Pancreas (tissue), 10 donors: ENCODE results near the gene ZNF879. TPM values are rescaled to one million over a fixed set of nuclear protein-coding genes. Genes with fewer than 3 reads are reported as not detected.

Experiments used
- ATAC-seq, 4 donors: fragments of 200-7000 bp; cut with Tn5 transposase; one replicate each; pipeline versions ENCODE4 v1.8.0 to v1.9.1; 2020; ENCODE audit warnings: mild to moderate bottlenecking in 4 of 4, moderate library complexity in 4 of 4
- DNase-seq, 6 donors: peaks; one replicate each; pipeline ENCODE4 v3.0.0-alpha.2; 2020
- FAIRE-seq: peaks from 2 replicates; lab custom pipeline; 2012; peaks lifted over from hg19 to GRCh38; lab: Jason Lieb, UNC
- H3K27ac ChIP-seq, 4 donors: fragments of 200-600 bp; sonication (generic); 1 replicate in 3 of 4; 2 replicates in 1 of 4; pipeline versions ENCODE4 v1.5.0 to v1.8.0; 2020
- H3K27me3 ChIP-seq, 4 donors: fragments of 200-600 bp; one replicate each; pipeline ENCODE4 v1.8.0; 2021
- H3K36me3 ChIP-seq, 3 donors: fragments of 200-600 bp; sonication (generic) in 1 of 3; one replicate each; pipeline versions ENCODE4 v1.5.0 to v1.8.0; 2020 to 2021
- H3K4me1 ChIP-seq, 3 donors: fragments of 200-600 bp; one replicate each; pipeline ENCODE4 v1.8.0; 2021
- H3K4me3 ChIP-seq, 4 donors: fragments of 200-600 bp; sonication (generic) in 2 of 4; one replicate each; pipeline versions ENCODE4 v1.5.0 to v1.8.0; 2020 to 2021
- H3K9me3 ChIP-seq, 4 donors: fragments of 200-600 bp; one replicate each; pipeline ENCODE4 v1.8.0; 2021
- CTCF ChIP-seq, 4 donors: fragments of 200-600 bp; sonication (generic) in 3 of 4; IDR thresholded peaks; one replicate each; pipeline versions ENCODE4 v1.5.0 to v1.8.0; 2021; ENCODE audit warnings: antibody characterized with exemption in 4 of 4
- WGBS, 2 donors: extraction: QIAGEN DNeasy Blood & Tissue Kit; methylation state at CpG; one replicate each; pipeline ENCODE4 v1.1.7; 2013; 5-methylcytosine and 5-hydroxymethylcytosine counted together
- intact Hi-C, 3 donors: fragments of 100-400 bp; cut with DNase I; formaldehyde crosslinking; loops; one replicate each; pipeline versions ENCODE4 v1.11.1 to v1.14.2; 2022
- polyA plus RNA-seq, 2 donors: library from polyadenylated mRNA; stranded (reverse); fragments of 200-250 nt; gene quantifications; one replicate each; pipeline ENCODE4 v1.2.3, GENCODE V29; 2013
- total RNA-seq, 6 donors: library from RNA; stranded (reverse); fragmentation: NEBNext Ultra II Directional in 4 of 6; extraction: Animal tissue kit (Norgen Biotek cat#: 25700) in 4 of 6; gene quantifications; one replicate each; pipeline versions ENCODE4 v1.2.1 to v1.2.4, GENCODE V29; 2021 to 2023
- donor health status: healthy with polysubstance abuse.
- donor health status: DM: no; HTN: no; CAD: no; lungs with moderate emphysema.
- donor health status: DM: no; HTN: no; CAD: no.
- donor health status: control.
- donor health status: control.
- donor health status: Bipolar disorder and iron deficiency.
- donor health status: DM: yes; HTN: yes; CAD: no.
- donor health status: DM: no; HTN: no; CAD: no.
- donor health status: DM: no; HTN: no; CAD: no.
- donor health status: DM: yes; HTN: yes; CAD: no.

Gene ZNF879
- total and polyA plus RNA-seq, 8 donors, result 1.5 to 2.9 (median 2.1) TPM

DNA sequence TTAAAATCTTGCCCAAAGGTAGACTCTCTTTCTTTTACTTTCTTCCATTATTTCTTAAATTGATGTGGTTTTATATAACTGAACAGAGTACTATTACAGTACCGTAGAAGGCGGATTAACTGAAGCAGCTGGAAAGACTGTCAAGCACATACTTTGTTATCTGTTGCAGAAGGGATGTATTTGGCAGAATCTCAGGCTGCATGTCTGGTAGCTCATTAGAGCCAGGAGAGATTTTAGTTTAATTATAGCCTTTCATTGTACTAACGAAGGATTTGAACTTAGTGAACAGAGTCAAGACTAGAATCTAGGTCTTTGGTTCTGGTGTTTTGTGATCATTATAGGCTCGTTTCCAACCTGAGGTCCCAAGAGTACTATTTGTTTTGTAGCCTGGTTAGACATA lies 57.1 kb downstream of the ZNF879 start:
- intact Hi-C loops, result no loop called here
- no peak for FAIRE-seq
- Histone ChIP-seq H3K9me3 (peaks cover 3 to 22% (median 11%) of the 10 kb centered on the region in 4 donors), H3K27me3 (no peaks in the 10 kb centered on the region), H3K27ac (no peak overlapping the region), H3K36me3 (peaks cover 5 to 33% (median 32%) of the 10 kb centered on the region in 3 donors), H3K4me1 (no peaks in the 10 kb centered on the region), H3K4me3 (no peak overlapping the region)
- DNase-seq, result no peak
- no peak for TF ChIP-seq CTCF (IDR thresholded peaks at IDR 0.05)
- WGBS, 2 donors, result 96% methylated on average over 4 of the region's 4 CpGs
- no peak for ATAC-seq

Other genes starting within 250 kb of the ZNF879 start
- gene ZNF354B, start 163.9 kb upstream of the ZNF879 start, total RNA-seq, result 10 to 100 TPM in 1 of 6 donors, 1 to 10 TPM in 5; 4.4 to 11.8 (median 7.5) TPM
- gene ZNF354B, start 163.9 kb upstream of the ZNF879 start, polyA plus RNA-seq, result 10 to 100 TPM; 11.8 to 15.7 TPM
- gene ZFP2, start 127.9 kb upstream of the ZNF879 start, total RNA-seq, result 1 to 10 TPM in 4 of 6 donors, under 1 TPM in 2; 0.51 to 2.5 (median 1.1) TPM
- 1 to 10 TPM; 1.6 to 3.2 TPM for gene ZFP2, start 127.9 kb upstream of the ZNF879 start, polyA plus RNA-seq
- 1 to 10 TPM in 5 of 6 donors, under 1 TPM in 1; 0.85 to 3.1 (median 1.5) TPM for gene ZNF454, start 82.6 kb upstream of the ZNF879 start, total RNA-seq
- 1 to 10 TPM; 1.6 to 1.8 TPM for gene ZNF454, start 82.6 kb upstream of the ZNF879 start, polyA plus RNA-seq
- gene GRM6, start 28.5 kb upstream of the ZNF879 start, total RNA-seq, result not detected
- under 1 TPM in 1 of 2 donors, not detected in 1; 0.02 TPM for gene GRM6, start 28.5 kb upstream of the ZNF879 start, polyA plus RNA-seq
- gene ZNF354C, start 36.6 kb downstream of the ZNF879 start, total RNA-seq, result 1 to 10 TPM; 1.4 to 4.4 (median 2.1) TPM
- 1 to 10 TPM in 1 of 2 donors, under 1 TPM in 1; 0.91 to 2.2 TPM for gene ZNF354C, start 36.6 kb downstream of the ZNF879 start, polyA plus RNA-seq